Endothelial cell of umbilical vein (primary cell): ENCODE results near the gene DGUOK.

Experiments
- CTCF ChIP-seq, 2 donors: IDR thresholded peaks; 1 replicate in 1 of 2; 2 replicates in 1 of 2; pipeline ENCODE4 v1.5.1; 2011; ENCODE audit warnings: low read length in 2 of 2, mild to moderate bottlenecking in 2 of 2, moderate library complexity in 2 of 2, control low read depth in 1 of 2, inconsistent platforms in 1 of 2, low read depth in 1 of 2; ENCODE audit not compliant: insufficient read depth in 1 of 2; ENCODE audit errors: extremely low read depth in 1 of 2
- POLR2A ChIP-seq: IDR thresholded peaks from 2 replicates; pipeline ENCODE4 v1.6.1; 2012; ENCODE audit warnings: low read depth, mild to moderate bottlenecking, control low read depth, low read length

- no peak for TF ChIP-seq CTCF (IDR thresholded peaks at IDR 0.05; ENCODE audit: extremely low read depth in 1 of 2, insufficient read depth in 1 of 2, low read depth in 1 of 2, low read length in 2 of 2)
- TF ChIP-seq POLR2A, result no peak
Measured at GRCh38 chr2:73915437-73915993, 11.2 kb upstream of the DGUOK start.
